Measurements from ENCODE around the gene CCDC117.

Gene CCDC117

GRCh38 chr22:28769394-28770085 lies 3.0 kb upstream of the CCDC117 start:
- DNase-seq (ENCODE audit: low spot score) = no peak

GRCh38 chr22:28771195-28771791 lies 1.2 kb upstream of the CCDC117 start:
- DNase-seq (ENCODE audit: low spot score) = no peak

- DNase-seq (ENCODE audit: low spot score) = no peak
Observed at GRCh38 chr22:28773461-28773867, 969 bp downstream of the CCDC117 start.

GRCh38 chr22:28774378-28774777 lies 1.9 kb downstream of the CCDC117 start:
- no peak for DNase-seq (ENCODE audit: low spot score)

GRCh38 chr22:28779833-28780232 lies 7.3 kb downstream of the CCDC117 start:
- DNase-seq (ENCODE audit: low spot score) = no peak

- DNase-seq (ENCODE audit: low spot score) = no peak
Observed at GRCh38 chr22:28780296-28780695, 7.8 kb downstream of the CCDC117 start.

GRCh38 chr22:28783786-28784671 lies 11.5 kb downstream of the CCDC117 start:
- DNase-seq (ENCODE audit: low spot score) = no peak

GRCh38 chr22:28788601-28789000 lies 16.1 kb downstream of the CCDC117 start:
- no peak for DNase-seq (ENCODE audit: low spot score)

GRCh38 chr22:28791124-28791523 lies 18.6 kb downstream of the CCDC117 start:
- DNase-seq (ENCODE audit: low spot score) = no peak

- DNase-seq (ENCODE audit: low spot score) = no peak
Observed at GRCh38 chr22:28791841-28792490, 19.5 kb downstream of the CCDC117 start.

- DNase-seq (ENCODE audit: low spot score) = no peak
Observed at GRCh38 chr22:28792491-28793383, 20.2 kb downstream of the CCDC117 start.

- no peak for DNase-seq (ENCODE audit: low spot score)
Observed at GRCh38 chr22:28793976-28794584, 21.6 kb downstream of the CCDC117 start.

- DNase-seq (ENCODE audit: low spot score) = no peak
Observed at GRCh38 chr22:28795071-28795693, 22.7 kb downstream of the CCDC117 start.

- no peak for DNase-seq (ENCODE audit: low spot score)
Observed at GRCh38 chr22:28795932-28796856, 23.7 kb downstream of the CCDC117 start.

- peak; percentile 83 for DNase-seq (ENCODE audit: low spot score)
Observed at GRCh38 chr22:28798810-28799605, 26.5 kb downstream of the CCDC117 start.

GRCh38 chr22:28799606-28800307 lies 27.3 kb downstream of the CCDC117 start:
- peak; percentile 65 for DNase-seq (ENCODE audit: low spot score)

GRCh38 chr22:28800308-28801041 lies 28.0 kb downstream of the CCDC117 start, which contains the start of gene XBP1:
Gene XBP1, minus strand, starts transcription at chr22:28800569.
- DNase-seq (ENCODE audit: low spot score) = peak; percentile 99

All from hepatic stellate cell (primary cell).